ENCODE data around the gene SF3B4.

DNA sequence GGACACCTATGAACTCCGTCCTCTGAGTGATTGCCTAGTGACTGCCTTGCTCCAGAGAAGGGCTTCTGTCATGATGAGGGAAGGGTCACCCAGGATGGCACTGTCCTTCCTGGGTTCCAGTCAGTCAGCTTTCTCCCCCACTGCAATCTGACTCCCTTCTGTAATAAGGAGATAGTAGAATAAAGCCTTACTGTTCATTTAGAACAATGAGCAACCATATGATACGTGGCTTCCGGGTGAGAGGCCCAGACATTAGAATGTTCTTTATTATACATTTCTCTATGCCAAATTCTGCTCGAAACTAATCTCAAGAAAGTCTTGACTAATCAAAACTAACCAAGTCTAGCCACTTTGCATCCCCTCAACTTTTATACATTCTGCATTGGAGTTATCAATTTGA lies 17.6 kb upstream of the SF3B4 start:
- TF ChIP-seq, protein P1, sequence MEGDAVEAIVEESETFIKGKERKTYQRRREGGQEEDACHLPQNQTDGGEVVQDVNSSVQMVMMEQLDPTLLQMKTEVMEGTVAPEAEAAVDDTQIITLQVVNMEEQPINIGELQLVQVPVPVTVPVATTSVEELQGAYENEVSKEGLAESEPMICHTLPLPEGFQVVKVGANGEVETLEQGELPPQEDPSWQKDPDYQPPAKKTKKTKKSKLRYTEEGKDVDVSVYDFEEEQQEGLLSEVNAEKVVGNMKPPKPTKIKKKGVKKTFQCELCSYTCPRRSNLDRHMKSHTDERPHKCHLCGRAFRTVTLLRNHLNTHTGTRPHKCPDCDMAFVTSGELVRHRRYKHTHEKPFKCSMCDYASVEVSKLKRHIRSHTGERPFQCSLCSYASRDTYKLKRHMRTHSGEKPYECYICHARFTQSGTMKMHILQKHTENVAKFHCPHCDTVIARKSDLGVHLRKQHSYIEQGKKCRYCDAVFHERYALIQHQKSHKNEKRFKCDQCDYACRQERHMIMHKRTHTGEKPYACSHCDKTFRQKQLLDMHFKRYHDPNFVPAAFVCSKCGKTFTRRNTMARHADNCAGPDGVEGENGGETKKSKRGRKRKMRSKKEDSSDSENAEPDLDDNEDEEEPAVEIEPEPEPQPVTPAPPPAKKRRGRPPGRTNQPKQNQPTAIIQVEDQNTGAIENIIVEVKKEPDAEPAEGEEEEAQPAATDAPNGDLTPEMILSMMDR (IDR thresholded peaks at IDR 0.05) = no peak
- no peak for TF ChIP-seq POLR2A (IDR thresholded peaks at IDR 0.05)
- no peak for TF ChIP-seq EP300 (IDR thresholded peaks at IDR 0.05)
- no peak for TF ChIP-seq POLR2AphosphoS5 (IDR thresholded peaks at IDR 0.05)

All from upper lobe of left lung (tissue), 4 donors.